ENCODE results near the gene CISH. TPM values are rescaled to one million over a fixed set of nuclear protein-coding genes. Genes with fewer than 3 reads are reported as not detected.

The CISH gene
- total RNA-seq, 4 donors from 2014 or later: 3.3 to 50.5 (median 20.3) TPM

DNA sequence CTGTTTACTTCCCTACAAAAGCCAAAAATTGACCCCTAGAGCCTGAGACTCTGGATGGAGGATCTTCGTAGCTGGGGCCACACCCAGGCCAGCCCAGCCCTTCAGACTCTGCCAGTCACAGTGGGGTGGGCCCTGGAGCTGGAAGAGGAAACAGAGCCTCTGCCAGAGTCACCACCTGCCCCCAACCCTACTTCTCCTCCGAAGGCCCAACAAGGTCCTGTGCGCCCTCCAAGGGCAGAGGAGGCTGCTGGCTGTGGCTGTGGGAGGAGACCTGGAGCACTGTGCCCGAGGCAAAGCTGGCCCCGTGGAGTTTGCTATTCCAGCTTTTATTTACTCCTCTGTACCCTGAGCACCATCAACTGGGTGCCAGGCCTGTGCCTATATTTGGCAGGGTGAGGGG, 19.0 kb downstream of the CISH start:
- Histone ChIP-seq H3K27ac (peak overlapping the region; percentile 26 to 54 (median 38)), H3K9me3 (no peaks in the 10 kb centered on the region), H3K27me3 (no peaks in the 10 kb centered on the region), H3K36me3 (no peaks in the 10 kb centered on the region), H3K4me1 (peaks cover 36 to 37% of the 10 kb centered on the region in 2 donors), H3K4me3 (no peak overlapping the region)
- no peak for ATAC-seq
- DNase-seq: peak in 1 of 2 donors; percentile 32
- TF ChIP-seq CTCF (IDR thresholded peaks at IDR 0.05 in 4 of 5, conservative IDR thresholded peaks at IDR 0.05 in 1 of 5): no peak
- no peak for TF ChIP-seq POLR2A (IDR thresholded peaks at IDR 0.05)
- in situ Hi-C loops (cut with MboI; ENCODE audit: low sequenced_read_pairs in 4 of 4): no loop called here
- intact Hi-C loops (cut with DNase I; ENCODE audit: low total_unique reads): no loop called here

GRCh38 chr3:50591196-50591741, 20.3 kb downstream of the CISH start:
- no peaks in the 10 kb centered on the region for H3K27me3 ChIP-seq
- peaks cover 49 to 50% of the 10 kb centered on the region in 2 donors for H3K4me1 ChIP-seq
- DNase-seq (no peak), ATAC-seq (no peak)
- in situ Hi-C loops (cut with MboI; ENCODE audit: low sequenced_read_pairs in 4 of 4) (no loop called here), intact Hi-C loops (cut with DNase I; ENCODE audit: low total_unique reads) (no loop called here)
- no peaks in the 10 kb centered on the region for H3K36me3 ChIP-seq
- no peaks in the 10 kb centered on the region for H3K9me3 ChIP-seq
- peak overlapping the region in 1 of 4 donors; percentile 26 for H3K27ac ChIP-seq
- TF ChIP-seq CTCF (IDR thresholded peaks at IDR 0.05 in 4 of 5, conservative IDR thresholded peaks at IDR 0.05 in 1 of 5) (peak in 1 of 5 experiments; percentile 5), POLR2A (IDR thresholded peaks at IDR 0.05) (no peak)
- no peak overlapping the region for H3K4me3 ChIP-seq

GRCh38 chr3:50588759-50589433, 22.7 kb downstream of the CISH start:
- Histone ChIP-seq H3K36me3 (no peaks in the 10 kb centered on the region), H3K4me1 (peaks cover 71 to 72% of the 10 kb centered on the region in 2 donors), H3K27me3 (no peaks in the 10 kb centered on the region), H3K4me3 (no peak overlapping the region), H3K27ac (peak overlapping the region; percentile 95 to 99 (median 97)), H3K9me3 (no peaks in the 10 kb centered on the region)
- TF ChIP-seq POLR2A (IDR thresholded peaks at IDR 0.05) (no peak), CTCF (IDR thresholded peaks at IDR 0.05 in 4 of 5, conservative IDR thresholded peaks at IDR 0.05 in 1 of 5) (no peak)
- intact Hi-C loops (cut with DNase I; ENCODE audit: low total_unique reads) (no loop called here), in situ Hi-C loops (cut with MboI; ENCODE audit: low sequenced_read_pairs in 4 of 4) (no loop called here)
- DNase-seq (no peak), ATAC-seq (no peak)

DNA sequence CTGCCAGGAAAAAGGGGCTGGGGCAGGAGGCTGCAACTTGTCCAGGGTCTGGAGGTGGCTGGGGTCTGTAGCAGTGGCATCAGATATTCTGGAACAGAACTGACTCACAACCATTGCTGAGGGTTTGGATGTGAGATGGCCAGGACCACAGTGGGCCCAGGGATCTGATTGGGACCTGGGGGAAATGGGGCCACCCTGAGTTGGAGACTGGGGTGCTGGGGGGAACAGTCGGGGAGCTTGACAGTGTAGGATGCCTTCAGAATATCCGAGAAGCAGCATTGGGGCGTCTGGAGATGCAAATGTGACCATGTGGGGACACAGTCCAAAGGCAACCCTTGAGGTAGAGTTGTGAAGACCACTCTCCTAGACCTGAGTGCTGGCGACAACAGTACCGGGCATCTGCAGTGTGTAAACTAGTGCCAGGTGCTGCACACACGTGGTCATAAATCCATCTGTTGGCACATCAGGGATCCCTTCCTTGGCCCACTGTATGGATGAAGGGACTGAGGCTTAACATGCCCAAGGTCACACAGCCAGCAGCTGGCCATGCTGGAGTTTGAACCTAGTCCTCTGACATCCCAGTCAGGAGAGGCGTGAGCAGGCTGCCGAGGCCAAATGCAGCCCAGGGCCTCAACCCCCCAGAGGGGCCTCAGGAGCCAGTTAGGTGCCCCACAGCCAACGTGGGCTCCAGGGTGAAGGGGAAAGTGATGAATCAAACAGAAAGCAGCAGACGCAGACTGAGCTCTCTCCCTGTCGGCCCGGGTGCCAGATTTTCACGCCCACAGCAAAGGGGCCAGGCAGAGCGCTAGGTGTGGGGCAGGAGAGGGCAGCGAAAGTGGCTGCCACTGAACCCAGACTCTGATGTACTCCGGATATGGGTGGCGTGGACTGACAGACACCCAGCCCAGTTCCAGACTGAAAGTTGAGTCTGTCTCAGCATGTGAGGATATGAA, 23.5 kb downstream of the CISH start:
- peaks cover 75 to 78% of the 10 kb centered on the region in 2 donors for H3K4me1 ChIP-seq
- in situ Hi-C loops (cut with MboI; ENCODE audit: low sequenced_read_pairs in 4 of 4) (no loop called here), intact Hi-C loops (cut with DNase I; ENCODE audit: low total_unique reads) (no loop called here)
- DNase-seq (peak in 1 of 2 donors; percentile 65), ATAC-seq (peak in 1 of 2 donors; percentile 17)
- peak; percentile 18 to 23 for TF ChIP-seq POLR2A (IDR thresholded peaks at IDR 0.05)
- no peak for TF ChIP-seq CTCF (IDR thresholded peaks at IDR 0.05 in 4 of 5, conservative IDR thresholded peaks at IDR 0.05 in 1 of 5)
- H3K9me3 ChIP-seq: no peaks in the 10 kb centered on the region
- H3K4me3 ChIP-seq: peak overlapping the region in 1 of 4 donors; percentile 14
- peak overlapping the region; percentile 95 to 99 (median 97) for H3K27ac ChIP-seq
- no peaks in the 10 kb centered on the region for H3K36me3 ChIP-seq
- no peaks in the 10 kb centered on the region for H3K27me3 ChIP-seq
